WERI-Rb-1 (cell line): ENCODE data around the gene TLNRD1.

Source experiments
- DNase-seq: peaks from one replicate; pipeline ENCODE4 v3.0.0-alpha.2; 2020
- H3K27ac ChIP-seq: fragments of 250-450 bp; sonication (Bioruptor Pico); 2 replicates; pipeline ENCODE4 v1.5.1; 2020; ENCODE audit warnings: mild to moderate bottlenecking, moderate library complexity
- H3K27me3 ChIP-seq: fragments of 250-450 bp; sonication (Bioruptor Pico); 2 replicates; pipeline ENCODE4 v1.5.1; 2021; ENCODE audit warnings: mild to moderate bottlenecking, low read depth, moderate library complexity; ENCODE audit not compliant: insufficient read depth, severe bottlenecking
- H3K36me3 ChIP-seq: fragments of 250-450 bp; sonication (Bioruptor Pico); 2 replicates; pipeline ENCODE4 v1.5.1; 2020; ENCODE audit warnings: mild to moderate bottlenecking, moderate library complexity
- H3K4me3 ChIP-seq: 2 replicates; pipeline ENCODE4 v1.5.1; 2011; ENCODE audit warnings: low read depth, mild to moderate bottlenecking, control low read depth, low read length
- H3K9me3 ChIP-seq: fragments of 250-450 bp; sonication (Bioruptor Pico); 2 replicates; pipeline ENCODE4 v1.5.1; 2021; ENCODE audit warnings: mild to moderate bottlenecking, moderate library complexity; ENCODE audit not compliant: severe bottlenecking
- TF ChIP-seq, protein P1 (sequence below): IDR thresholded peaks from 2 replicates; pipeline ENCODE4 v1.5.1; 2011; ENCODE audit warnings: low read depth, mild to moderate bottlenecking, control low read depth, inconsistent platforms, low read length

Gene TLNRD1

DNA sequence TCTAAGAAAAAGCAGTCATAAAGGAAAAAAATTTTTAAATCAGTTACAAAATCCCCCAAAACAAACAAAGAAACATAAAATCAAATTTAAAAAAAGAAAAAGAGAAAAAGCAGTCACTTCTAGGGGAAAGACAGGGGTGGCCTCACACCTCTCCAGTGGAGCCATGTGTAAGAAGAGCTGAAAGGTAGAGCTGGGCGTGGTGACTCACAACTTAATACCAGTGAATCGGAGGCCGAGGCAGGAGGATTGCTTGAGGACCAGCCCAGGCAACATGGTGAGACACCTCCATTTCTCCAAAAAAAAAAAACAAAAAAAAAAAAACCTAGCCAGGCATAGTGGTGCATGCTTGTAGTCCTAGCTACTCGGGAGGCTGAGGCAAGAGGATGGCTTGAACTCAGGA, 25.8 kb upstream of the TLNRD1 start:
- peaks cover 28% of the 10 kb centered on the region for H3K36me3 ChIP-seq
- no peaks in the 10 kb centered on the region for H3K27me3 ChIP-seq
- TF ChIP-seq, protein P1, sequence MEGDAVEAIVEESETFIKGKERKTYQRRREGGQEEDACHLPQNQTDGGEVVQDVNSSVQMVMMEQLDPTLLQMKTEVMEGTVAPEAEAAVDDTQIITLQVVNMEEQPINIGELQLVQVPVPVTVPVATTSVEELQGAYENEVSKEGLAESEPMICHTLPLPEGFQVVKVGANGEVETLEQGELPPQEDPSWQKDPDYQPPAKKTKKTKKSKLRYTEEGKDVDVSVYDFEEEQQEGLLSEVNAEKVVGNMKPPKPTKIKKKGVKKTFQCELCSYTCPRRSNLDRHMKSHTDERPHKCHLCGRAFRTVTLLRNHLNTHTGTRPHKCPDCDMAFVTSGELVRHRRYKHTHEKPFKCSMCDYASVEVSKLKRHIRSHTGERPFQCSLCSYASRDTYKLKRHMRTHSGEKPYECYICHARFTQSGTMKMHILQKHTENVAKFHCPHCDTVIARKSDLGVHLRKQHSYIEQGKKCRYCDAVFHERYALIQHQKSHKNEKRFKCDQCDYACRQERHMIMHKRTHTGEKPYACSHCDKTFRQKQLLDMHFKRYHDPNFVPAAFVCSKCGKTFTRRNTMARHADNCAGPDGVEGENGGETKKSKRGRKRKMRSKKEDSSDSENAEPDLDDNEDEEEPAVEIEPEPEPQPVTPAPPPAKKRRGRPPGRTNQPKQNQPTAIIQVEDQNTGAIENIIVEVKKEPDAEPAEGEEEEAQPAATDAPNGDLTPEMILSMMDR = no peak
- no peak overlapping the region for H3K27ac ChIP-seq
- no peaks in the 10 kb centered on the region for H3K9me3 ChIP-seq
- DNase-seq = no peak
- no peak overlapping the region for H3K4me3 ChIP-seq

DNA sequence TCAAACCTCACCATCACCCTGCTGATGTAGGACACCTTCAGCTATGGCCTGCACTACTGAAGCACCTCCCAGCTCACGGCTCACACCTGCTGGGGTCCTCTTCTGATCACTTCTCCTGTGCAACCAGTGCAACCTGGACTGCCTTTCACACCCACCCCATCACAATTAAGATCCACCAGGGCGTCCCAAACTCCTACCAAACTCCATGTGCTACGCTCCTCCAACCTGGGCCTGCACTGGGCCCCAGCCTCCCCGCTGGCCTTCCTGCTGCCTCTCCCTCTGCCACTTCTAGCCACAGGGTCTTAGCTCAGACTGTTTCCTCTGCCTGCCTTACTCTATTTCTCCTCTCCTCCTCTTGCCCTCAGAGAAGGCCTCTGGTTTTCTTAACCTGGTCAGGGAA, 23.9 kb upstream of the TLNRD1 start:
- Histone ChIP-seq H3K4me3 (no peak overlapping the region), H3K9me3 (no peaks in the 10 kb centered on the region), H3K27ac (no peak overlapping the region), H3K36me3 (peaks cover 40% of the 10 kb centered on the region), H3K27me3 (no peaks in the 10 kb centered on the region)
- no peak for DNase-seq
- TF ChIP-seq, protein P1 = no peak

DNA sequence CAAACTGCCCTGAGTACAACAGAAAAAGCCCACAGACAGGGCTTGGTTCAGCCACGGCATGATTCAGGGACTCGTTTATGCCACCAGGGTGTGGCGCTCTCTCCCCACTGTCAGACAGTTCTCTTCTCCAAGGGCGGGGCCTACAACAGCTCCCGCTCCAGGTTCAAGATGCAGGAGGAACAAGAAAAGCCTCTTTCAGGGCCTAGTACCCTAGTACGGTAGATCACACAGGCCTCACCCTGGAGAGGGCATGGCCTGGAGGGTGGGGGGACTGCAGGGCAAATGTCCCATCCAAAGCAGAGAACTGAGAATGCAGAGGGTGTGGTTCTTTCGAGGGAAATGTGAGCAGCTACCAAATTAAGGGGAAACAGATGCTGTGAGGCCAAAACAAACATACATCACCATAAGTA, 23.1 kb upstream of the TLNRD1 start:
- no peaks in the 10 kb centered on the region for H3K27me3 ChIP-seq
- no peaks in the 10 kb centered on the region for H3K9me3 ChIP-seq
- H3K36me3 ChIP-seq = peaks cover 47% of the 10 kb centered on the region
- no peak overlapping the region for H3K27ac ChIP-seq
- TF ChIP-seq, protein P1 = peak; percentile 90
- H3K4me3 ChIP-seq = no peak overlapping the region
- peak; percentile 83 for DNase-seq

DNA sequence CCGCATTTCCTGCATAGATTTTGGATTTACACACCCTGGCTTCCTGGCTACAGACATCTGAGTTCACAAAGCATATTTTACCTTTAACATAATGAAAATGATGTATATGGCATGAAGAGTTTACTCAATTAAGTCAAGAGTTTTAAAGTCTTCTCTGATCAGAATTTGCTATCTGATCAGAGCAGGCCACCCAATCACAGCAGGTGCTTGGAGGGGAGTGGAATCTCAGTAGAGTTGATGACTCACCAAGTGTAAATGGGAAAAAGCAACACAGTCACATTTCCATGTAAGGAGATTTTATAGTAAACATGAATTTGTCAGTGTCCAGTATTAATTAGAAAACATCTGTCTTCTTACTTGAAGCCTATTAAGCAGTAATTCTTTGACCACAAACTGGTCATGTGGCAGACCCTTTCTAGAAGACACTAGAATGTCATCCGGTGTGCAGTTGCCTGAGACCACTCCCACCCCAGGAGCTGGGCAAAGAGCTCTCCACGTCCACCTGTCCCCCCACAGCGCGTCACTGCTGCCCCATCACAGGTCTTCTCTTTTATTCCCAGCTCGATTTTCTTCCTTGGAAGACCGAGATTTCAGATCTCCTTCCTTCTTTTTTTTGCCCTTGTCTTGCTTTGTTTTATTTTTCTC, 21.9 kb upstream of the TLNRD1 start:
- no peak for DNase-seq
- no peak overlapping the region for H3K4me3 ChIP-seq
- H3K27me3 ChIP-seq = no peaks in the 10 kb centered on the region
- no peaks in the 10 kb centered on the region for H3K9me3 ChIP-seq
- no peak overlapping the region for H3K27ac ChIP-seq
- TF ChIP-seq, protein P1 = no peak
- peaks cover 48% of the 10 kb centered on the region for H3K36me3 ChIP-seq

DNA sequence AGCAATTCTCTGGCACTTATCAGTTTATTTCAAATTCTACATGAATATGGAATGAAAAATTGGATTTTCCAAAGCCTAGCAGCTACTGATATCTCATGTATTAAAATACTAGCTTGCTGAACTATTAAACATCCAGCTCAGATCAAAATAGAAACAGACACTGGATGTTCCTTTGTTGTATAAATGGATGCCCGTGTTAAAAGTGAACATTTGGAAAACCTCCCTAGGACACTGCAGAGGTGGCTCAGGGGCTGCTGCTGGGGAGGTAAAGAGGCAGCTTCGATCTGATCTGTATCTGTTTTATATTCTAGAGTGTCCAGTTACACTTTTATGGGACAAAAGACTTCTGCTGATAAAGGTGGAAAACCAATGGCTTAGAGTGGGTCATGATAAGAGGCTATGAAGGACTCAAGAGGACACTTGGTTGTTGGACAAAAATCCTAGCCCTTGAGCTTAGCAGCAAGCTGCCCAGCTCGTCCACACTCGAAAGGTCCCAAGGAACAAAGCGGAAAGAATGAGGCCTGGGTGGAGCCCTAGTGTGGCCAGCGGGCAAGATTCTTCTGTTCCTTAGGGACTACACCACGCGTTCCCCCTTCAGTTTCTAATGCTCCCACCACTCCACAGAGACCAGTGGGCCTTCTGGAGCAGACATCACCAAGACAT, 21.1 kb upstream of the TLNRD1 start:
- peaks cover 51% of the 10 kb centered on the region for H3K36me3 ChIP-seq
- H3K27me3 ChIP-seq = no peaks in the 10 kb centered on the region
- H3K9me3 ChIP-seq = no peaks in the 10 kb centered on the region
- H3K4me3 ChIP-seq = no peak overlapping the region
- H3K27ac ChIP-seq = no peak overlapping the region
- DNase-seq = no peak
- TF ChIP-seq, protein P1 = no peak
